Right lobe of liver (tissue), 4 donors: ENCODE measurements around the gene UNC93B1.
"Not testable (repeated sequence)": the region's sequence is repeated elsewhere in the genome, so short reads cannot be mapped to it uniquely, and the experiment has no call there.

Experiments
- CTCF ChIP-seq, 4 donors: fragments of 200-600 bp in 3 of 4; fragments of 450-650 bp in 1 of 4; IDR thresholded peaks; one replicate each; pipeline versions ENCODE4 v1.5.1 to v1.8.0; 2016 to 2022; ENCODE audit warnings: antibody characterized with exemption in 4 of 4, mild to moderate bottlenecking in 2 of 4
- POLR2A ChIP-seq: fragments of 450-650 bp; IDR thresholded peaks from one replicate; pipeline ENCODE4 v1.6.1; 2017; ENCODE audit warnings: antibody characterized with exemption, mild to moderate bottlenecking
- donor health status: DM: no; HTN: no; CAD: no.
- donor health status: DM: no; HTN: no; CAD: no.
- donor health status: DM: no; HTN: yes; CAD: no.

- TF ChIP-seq POLR2A; CTCF (IDR thresholded peaks at IDR 0.05): not testable (repeated sequence)
Observed at GRCh38 chr11:67963217-67963616, 40.7 kb downstream of the UNC93B1 start.
